Lung (tissue), 12 donors: Measurements from ENCODE around the gene XYLT1. TPM values are rescaled to one million over a fixed set of nuclear protein-coding genes. Genes with fewer than 3 reads are reported as not detected.

Experiments used
- ATAC-seq: fragments of 200-7000 bp; cut with Tn5 transposase; one replicate; pipeline ENCODE4 v1.9.1; 2020; ENCODE audit warnings: moderate number of reproducible peaks; ENCODE audit not compliant: insufficient read depth, low FRiP score
- DNase-seq, 3 donors: peaks; one replicate each; pipeline ENCODE4 v3.0.0-alpha.2; 2013 to 2017
- H3K27ac ChIP-seq, 2 donors: one replicate each; pipeline ENCODE4 v1.5.1; 2013; ENCODE audit warnings: mild to moderate bottlenecking in 2 of 2, moderate library complexity in 2 of 2, control low read depth in 1 of 2, inconsistent platforms in 1 of 2, low read depth in 1 of 2, low read length in 1 of 2
- H3K27me3 ChIP-seq, 3 donors: one replicate each; pipeline ENCODE4 v1.5.1; 2013; ENCODE audit warnings: low read length in 2 of 3; ENCODE audit not compliant: control insufficient read depth in 3 of 3, insufficient read depth in 3 of 3
- H3K36me3 ChIP-seq, 4 donors: one replicate each; pipeline ENCODE4 v1.5.1; 2013; ENCODE audit warnings: low read length in 4 of 4, mild to moderate bottlenecking in 1 of 4, moderate library complexity in 1 of 4; ENCODE audit not compliant: control insufficient read depth in 4 of 4, insufficient read depth in 4 of 4
- H3K4me1 ChIP-seq, 5 donors: one replicate each; pipeline ENCODE4 v1.5.1; 2013; ENCODE audit warnings: low read length in 5 of 5, mild to moderate bottlenecking in 2 of 5, moderate library complexity in 1 of 5; ENCODE audit not compliant: control insufficient read depth in 5 of 5, insufficient read depth in 5 of 5
- H3K4me3 ChIP-seq: one replicate; pipeline ENCODE4 v1.5.1; 2013; ENCODE audit warnings: mild to moderate bottlenecking, control low read depth, moderate library complexity
- H3K9ac ChIP-seq, 2 donors: one replicate each; pipeline ENCODE4 v1.5.1; 2013; ENCODE audit warnings: low read length in 2 of 2, control low read depth in 1 of 2; ENCODE audit not compliant: insufficient read depth in 1 of 2
- H3K9me3 ChIP-seq, 4 donors: one replicate each; pipeline ENCODE4 v1.5.1; 2013; ENCODE audit warnings: low read length in 3 of 4, mild to moderate bottlenecking in 1 of 4, moderate library complexity in 1 of 4; ENCODE audit not compliant: control insufficient read depth in 4 of 4, insufficient read depth in 3 of 4
- CTCF ChIP-seq: IDR thresholded peaks from 2 replicates; pipeline ENCODE4 v1.5.1; 2012; ENCODE audit warnings: mild to moderate bottlenecking; ENCODE audit errors: control extremely low read depth, extremely low read depth
- WGBS, 2 donors: extraction: QIAGEN DNeasy Blood & Tissue Kit; methylation state at CpG; one replicate each; pipeline ENCODE4 v1.1.7; 2013; 5-methylcytosine and 5-hydroxymethylcytosine counted together
- polyA plus RNA-seq, 2 donors: library from polyadenylated mRNA; stranded (reverse); fragments of 200-250 nt; gene quantifications; one replicate each; pipeline ENCODE4 v1.2.1, GENCODE V29; 2013
- total RNA-seq, 2 donors: library from RNA; depleted of rRNA in 1 of 2; stranded (reverse); fragments of >200 nt in 1 of 2; gene quantifications; one replicate each; pipeline ENCODE4 v1.2.1, GENCODE V29; 2014 to 2021
- donor health status: control.
- donor health status: control.
- donor health status: Bipolar disorder and iron deficiency.
- donor health status: healthy.
- donor health status: DM: yes; HTN: yes; CAD: no.

Gene XYLT1
- total and polyA plus RNA-seq, 4 donors = 1.4 to 11.5 (median 6.9) TPM

GRCh38 chr16:17257426-17258023 is 213.2 kb downstream of the XYLT1 start:
- Histone ChIP-seq H3K36me3 (no peaks in the 10 kb centered on the region), H3K9me3 (peaks cover 0 to 1% (median 0%) of the 10 kb centered on the region in 4 donors), H3K4me3 (no peak overlapping the region), H3K27ac (no peak overlapping the region), H3K4me1 (peaks cover 0 to 2% (median 0%) of the 10 kb centered on the region in 5 donors), H3K9ac (no peak overlapping the region), H3K27me3 (no peaks in the 10 kb centered on the region)
- DNase-seq (no peak), ATAC-seq (no peak)
- no peak for TF ChIP-seq CTCF
- 95 to 96% methylated on average over 13 of the region's 13 CpGs for WGBS, 2 donors

GRCh38 chr16:17252701-17253100 is 218.1 kb downstream of the XYLT1 start:
- ATAC-seq = no peak
- Histone ChIP-seq H3K9ac (no peak overlapping the region), H3K36me3 (no peaks in the 10 kb centered on the region), H3K27me3 (no peaks in the 10 kb centered on the region), H3K4me1 (peaks cover 0 to 5% (median 0%) of the 10 kb centered on the region in 5 donors), H3K9me3 (peaks cover 0 to 1% (median 0%) of the 10 kb centered on the region in 4 donors), H3K4me3 (no peak overlapping the region), H3K27ac (no peak overlapping the region)
- DNase-seq = peak in 2 of 3 donors; percentile 31 to 71
- WGBS, 2 donors = 95 to 98% methylated on average over 3 of the region's 3 CpGs
- TF ChIP-seq CTCF = no peak

- ATAC-seq = no peak
- WGBS, 2 donors = 81 to 89% methylated on average over 7 of the region's 7 CpGs
- peaks cover 0 to 5% (median 0%) of the 10 kb centered on the region in 5 donors for H3K4me1 ChIP-seq
- H3K9me3 ChIP-seq = peaks cover 0 to 1% (median 0%) of the 10 kb centered on the region in 4 donors
- H3K27me3 ChIP-seq = no peaks in the 10 kb centered on the region
- H3K36me3 ChIP-seq = no peaks in the 10 kb centered on the region
- DNase-seq = no peak
- TF ChIP-seq CTCF = no peak
- H3K4me3 ChIP-seq = no peak overlapping the region
- H3K9ac ChIP-seq = no peak overlapping the region
- H3K27ac ChIP-seq = no peak overlapping the region
Measured at GRCh38 chr16:17252064-17252463, 218.7 kb downstream of the XYLT1 start.

- DNase-seq = no peak
- Histone ChIP-seq H3K36me3 (no peaks in the 10 kb centered on the region), H3K27me3 (no peaks in the 10 kb centered on the region), H3K4me1 (peaks cover 0 to 5% (median 0%) of the 10 kb centered on the region in 5 donors), H3K9ac (no peak overlapping the region), H3K4me3 (no peak overlapping the region), H3K27ac (no peak overlapping the region), H3K9me3 (no peaks in the 10 kb centered on the region)
- TF ChIP-seq CTCF = no peak
- ATAC-seq = no peak
- 95% methylated on average over 6 of the region's 6 CpGs for WGBS, 2 donors
Measured at GRCh38 chr16:17251496-17251895, 219.3 kb downstream of the XYLT1 start.
